ENCODE data around the gene NPIPA1.
"Not testable (repeated sequence)": the region's sequence is repeated elsewhere in the genome, so short reads cannot be mapped to it uniquely, and the experiment has no call there.

The NPIPA1 gene

DNA sequence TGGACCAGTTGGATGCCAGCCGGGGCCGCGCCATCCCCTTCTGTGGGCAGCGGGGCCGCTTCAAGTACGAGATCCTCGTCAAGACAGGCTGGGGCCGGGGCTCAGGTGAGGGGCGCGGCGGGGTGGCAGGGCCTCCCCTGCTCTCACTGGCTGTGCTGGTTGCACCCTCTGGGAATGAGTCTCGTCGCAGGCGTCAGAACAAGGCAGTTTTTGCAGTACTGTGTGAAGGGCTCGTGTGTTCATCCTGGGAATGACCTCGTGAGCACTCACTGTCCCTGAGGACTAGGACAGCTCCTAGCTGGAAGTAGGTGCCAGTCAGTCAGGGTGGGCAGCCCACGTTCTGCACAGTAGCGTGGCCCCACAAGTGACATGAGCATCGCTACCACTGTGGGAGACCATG lies 6.3 kb upstream of the NPIPA1 start:
- not testable (repeated sequence) for DNase-seq

DNA sequence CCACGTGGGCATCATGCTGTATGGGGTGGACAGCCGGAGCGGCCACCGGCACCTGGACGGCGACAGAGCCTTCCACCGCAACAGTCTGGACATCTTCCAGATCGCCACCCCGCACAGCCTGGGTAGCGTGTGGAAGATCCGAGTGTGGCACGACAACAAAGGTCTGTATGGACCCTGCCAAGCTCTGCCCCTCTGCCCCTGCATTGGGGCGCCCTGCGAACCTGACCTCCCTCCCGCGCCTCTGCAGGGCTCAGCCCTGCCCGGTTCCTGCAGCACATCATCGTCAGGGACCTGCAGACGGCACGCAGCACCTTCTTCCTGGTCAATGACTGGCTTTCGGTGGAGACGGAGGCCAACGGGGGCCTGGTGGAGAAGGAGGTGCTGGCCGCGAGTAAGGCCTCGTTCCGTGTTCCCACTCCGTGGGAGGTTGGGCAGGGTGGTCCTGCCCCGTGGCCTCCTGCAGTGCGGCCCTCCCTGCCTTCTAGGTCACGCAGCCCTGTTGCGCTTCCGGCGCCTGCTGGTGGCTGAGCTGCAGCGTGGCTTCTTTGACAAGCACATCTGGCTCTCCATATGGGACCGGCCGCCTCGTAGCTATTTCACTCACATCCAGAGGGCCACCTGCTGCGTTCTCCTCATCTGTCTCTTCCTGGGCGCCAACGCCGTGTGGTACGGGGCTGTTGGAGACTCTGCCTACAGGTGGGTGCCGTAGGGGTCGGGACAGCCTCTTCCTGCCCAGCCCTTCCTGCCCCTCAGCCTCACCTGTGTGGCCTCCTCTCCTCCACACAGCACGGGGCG lies 4.5 kb upstream of the NPIPA1 start:
- peak; percentile 77 for DNase-seq

DNA sequence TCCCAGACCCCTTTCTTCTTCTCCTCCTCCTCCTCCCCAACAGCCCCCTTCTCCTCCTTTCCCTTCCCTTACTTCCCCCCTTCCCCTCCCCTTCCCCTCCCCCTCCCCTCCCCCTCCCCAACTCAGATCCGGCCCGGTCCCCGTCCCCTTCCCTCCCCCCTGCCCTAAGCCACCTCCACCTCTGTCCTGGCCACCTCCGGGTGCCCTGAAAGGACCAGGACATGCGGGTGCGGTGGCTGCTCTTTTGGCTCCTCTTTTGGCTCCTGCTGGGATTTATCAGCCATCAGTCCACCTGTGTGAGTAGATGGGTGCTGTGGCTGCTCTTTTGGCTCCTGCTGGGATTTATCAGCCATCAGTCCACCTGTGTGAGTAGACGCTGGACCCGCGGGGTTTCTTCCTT lies 751 bp downstream of the NPIPA1 start:
- not testable (repeated sequence) for DNase-seq

DNA sequence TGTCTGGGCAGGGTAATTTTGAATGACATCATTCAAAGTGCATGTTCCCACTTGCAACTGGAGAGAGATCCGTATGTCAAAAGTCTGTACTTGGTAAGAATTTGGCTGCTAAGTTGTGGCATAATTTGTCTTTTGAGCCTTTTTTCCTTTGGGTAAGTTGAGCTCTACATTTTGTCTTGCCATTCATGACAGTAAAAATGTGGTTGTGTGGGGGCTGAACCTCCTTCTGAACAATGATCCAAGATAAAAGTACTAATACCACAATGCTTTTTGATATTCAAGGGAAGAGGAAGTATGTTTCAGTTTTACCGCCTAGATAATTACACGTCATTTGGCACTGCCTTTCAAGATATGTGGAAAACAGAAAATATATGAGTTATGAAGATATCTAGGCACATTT lies 5.4 kb downstream of the NPIPA1 start:
- not testable (repeated sequence) for DNase-seq

DNA sequence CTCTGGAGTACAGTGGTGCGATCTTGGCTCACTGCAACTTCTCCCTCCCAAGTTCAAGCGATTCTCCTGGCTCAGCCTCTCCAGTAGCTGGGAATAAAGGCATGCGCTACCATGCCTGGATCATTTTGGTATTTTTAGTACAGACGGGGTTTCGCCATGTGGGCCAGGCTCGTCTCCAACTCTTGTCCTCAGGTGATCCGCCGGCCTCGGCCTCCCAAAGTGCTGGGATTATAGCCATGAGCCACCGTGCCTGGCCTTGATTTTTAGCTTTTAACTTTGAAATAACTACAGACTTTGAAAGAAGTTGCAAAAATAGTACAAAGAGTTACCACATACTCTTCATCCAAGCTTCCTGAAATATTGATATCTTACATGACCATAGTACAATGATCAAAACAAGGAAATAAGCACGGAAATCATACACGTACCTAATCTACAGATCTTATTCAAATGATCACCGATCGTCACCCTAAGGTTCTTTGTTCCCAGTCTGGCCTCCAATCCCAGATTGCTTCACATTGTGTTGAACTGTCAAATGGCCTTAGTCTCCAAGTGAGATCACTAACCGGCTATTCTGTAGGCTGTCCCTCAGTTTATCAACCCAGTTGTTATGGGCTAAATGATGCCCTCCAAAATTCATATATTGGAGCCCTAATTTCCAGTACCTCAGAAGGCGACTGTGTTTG lies 18.4 kb downstream of the NPIPA1 start:
- no peak for DNase-seq

DNA sequence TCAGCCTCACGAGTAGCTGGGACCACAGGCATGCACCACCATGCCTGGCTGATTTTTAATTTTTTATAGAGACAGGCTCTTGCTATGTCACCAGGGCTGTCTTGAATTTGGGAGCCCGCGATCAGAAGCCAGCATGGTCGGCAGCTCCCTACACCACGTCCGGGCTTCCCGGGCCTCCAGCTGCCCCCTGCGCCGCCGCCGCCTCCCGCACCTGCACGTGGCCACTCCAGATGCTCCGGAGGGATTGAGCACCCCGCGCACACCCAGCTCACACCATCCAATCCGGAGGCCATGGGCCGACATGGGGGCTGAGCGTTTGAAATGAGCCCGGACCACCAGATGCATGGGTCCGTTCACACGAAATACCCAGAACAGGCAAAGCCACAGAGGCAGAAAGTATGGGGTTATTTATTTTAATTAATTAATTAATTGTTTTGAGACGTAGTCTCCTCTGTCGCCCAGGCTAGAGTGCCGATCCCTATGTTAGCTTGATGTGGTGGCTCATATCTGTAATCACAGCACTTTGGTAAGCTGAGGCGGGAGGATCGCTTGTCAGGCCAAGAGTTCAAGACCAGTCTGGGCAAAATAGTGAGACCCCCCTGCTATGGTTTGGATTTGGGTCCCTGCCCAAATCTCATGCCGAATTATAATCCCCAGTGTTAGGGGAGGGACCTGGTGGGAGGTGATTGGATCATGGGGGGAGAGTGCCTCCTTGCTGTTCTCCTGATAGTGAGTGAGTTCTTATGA lies 20.5 kb downstream of the NPIPA1 start:
- no peak for DNase-seq

DNA sequence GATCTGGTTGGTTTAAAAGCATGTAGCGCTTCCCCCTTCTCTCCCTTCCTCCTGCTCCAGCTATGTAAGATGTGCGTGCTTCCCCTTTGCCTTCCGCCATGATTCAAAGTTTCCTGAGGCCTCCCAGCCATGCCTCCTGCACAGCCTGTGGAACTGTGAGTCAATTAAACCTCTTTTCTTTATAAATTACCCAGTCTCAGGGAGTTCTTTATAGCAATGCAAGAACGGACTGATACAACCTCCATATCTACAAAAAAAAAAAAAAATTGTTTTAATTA lies 21.0 kb downstream of the NPIPA1 start:
- DNase-seq = no peak

DNA sequence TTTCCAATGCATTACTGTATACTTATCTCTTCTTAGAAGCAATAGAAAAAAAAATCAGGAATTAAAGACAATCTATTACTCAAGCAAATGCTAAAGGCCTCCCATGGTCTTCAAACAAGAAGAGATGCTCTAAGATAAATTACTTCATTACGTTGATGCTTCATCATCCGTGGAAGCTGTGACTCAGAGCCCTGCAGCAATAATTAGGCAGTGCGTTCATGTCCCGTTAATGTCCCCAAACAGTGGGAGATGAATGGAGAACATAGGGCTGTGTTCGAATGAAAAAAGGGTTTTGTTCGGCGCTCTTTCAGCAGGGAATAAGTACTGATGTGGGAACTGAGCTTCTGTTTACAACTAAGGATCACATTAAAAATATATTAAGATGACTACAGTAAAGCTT lies 21.7 kb downstream of the NPIPA1 start:
- DNase-seq = no peak

DNA sequence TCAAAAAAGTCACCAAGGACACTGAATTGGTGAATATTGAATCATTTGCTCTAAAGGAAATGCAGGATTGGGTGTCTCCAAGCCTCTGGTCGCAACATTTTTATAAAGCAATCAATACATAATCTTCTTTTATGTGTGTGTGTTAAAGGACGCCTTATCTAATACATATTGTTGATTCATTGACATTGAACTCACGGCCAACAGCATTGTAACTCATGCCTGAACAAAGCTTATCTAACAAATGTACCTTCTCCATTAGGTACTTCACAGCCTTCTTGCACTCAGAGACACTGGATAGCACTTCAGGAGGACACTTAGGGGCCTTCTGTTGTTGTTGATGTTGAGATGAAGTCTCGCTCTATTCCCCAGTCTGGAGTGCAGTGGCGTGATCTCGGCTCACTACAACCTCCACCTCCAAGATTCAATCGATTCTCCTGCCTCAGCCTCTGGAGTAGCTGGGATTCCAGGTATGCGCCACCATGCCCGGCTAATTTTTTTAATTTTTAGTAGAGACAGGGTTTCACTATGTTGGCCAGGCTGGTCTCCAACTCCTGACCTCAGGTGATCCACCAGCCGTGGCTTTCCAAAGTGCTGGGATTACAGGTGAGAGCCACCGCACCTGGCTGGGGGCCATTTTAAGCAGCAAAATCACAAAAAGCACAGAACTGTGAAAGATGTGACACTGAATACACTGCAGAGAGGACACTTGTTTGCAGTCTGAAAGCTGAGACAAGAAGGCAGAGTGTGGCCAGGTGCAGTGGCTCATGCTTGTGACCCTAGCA lies 24.4 kb downstream of the NPIPA1 start:
- DNase-seq = no peak

DNA sequence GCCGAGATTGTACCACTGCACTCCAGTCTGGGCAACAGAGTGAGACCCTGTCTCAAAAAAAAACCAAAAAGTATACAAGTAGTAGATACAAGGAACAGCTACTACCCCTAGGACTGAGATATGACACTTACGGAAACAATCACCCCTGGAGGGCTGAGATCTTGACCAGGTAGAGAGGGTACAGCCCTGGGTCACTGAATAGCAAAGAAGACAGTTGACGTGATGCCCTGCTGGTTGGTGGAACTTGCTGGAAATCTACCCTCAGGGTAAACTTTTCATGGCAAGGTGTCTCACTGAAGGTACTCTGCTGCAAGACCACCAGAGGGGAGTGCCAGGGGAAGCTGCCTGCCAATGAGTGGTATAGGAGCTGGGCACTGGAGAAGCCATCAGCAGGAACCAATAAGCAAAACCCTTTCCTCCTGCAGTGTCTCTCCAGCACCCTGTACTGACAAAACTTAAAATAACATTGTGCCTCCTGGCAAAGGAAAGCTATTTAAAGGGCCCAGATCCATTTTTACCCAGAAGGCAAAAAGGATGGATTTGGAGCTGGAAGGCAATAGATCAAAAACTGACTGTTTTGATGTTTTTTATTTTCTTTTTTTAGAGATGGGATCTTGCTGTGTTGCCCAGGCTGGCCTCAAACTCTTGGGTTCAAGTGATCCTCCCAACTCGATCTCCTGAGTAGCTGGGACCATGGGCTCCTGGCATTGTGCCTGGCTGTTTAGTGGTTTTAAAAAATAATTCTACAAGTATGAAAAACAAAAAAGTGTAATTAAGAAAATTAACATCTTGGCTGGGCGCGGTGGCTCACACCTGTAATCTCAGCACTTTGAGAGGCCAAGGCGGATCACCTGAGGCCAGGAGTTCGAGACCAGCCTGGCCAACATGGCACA lies 26.3 kb downstream of the NPIPA1 start:
- no peak for DNase-seq

DNA sequence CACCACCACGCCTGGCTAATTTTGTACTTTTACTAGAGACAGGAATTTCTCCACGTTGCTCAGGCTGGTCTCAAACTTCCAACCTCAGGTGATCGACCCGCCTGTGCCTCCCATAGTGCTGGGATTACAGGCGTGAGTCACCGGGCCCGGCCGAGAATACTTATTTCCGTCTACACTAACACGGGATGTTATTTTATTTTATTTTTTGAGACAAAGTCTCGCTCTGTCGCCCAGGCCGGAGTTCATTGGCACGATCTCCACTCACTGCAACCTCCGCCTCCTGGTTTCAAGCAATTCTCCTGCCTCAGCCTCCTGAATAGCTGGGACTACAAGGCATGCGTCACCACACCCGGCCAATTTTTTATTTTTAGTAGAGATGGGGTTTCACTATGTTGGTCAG lies 28.1 kb downstream of the NPIPA1 start:
- no peak for DNase-seq

DNA sequence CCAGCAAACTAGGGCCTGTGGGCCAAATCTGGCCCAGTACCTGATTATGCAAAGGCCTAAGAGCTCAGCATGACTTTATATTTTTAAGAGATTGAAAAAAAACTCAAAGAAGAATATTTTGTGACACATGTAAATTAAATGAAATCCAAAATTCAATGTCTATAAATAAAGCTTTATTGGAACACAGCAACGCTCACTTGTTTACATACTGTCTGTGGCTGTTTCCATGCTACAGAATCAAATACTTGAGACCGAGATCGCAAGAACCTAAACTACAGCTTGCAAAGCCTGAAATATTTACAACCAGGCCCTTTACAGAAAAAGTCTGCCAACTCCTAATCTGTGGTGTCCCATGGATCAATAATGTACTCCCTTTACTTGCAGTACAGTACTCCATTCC lies 32.6 kb downstream of the NPIPA1 start:
- not testable (repeated sequence) for DNase-seq

DNA sequence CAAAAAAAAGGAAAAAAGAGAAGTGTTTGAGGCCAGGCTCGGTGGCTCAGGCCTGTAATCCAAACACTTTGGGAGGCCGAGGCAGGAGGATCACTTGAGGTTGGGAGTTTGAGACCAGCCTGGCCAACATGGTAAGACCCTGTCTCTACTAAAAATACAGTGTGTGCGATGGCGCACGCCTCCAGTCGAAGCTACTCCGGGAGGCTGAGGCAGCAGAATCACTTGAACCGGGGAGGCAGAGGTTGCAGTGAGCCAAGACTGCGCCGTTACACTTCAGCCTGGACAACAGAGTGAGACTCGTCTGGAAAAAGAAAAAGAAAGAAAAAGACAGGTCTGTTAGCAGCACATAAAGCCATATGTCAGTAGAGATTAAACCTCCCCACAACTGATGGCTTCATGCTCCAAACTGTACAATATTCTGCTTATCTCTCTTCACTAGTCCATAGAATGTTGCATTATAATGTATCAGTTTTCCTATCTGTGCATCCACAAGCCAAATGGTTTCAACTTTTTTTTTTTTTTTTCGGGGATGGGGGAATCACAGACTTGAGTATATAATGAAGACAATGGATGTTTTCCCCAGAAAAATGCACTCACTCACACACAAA lies 34.5 kb downstream of the NPIPA1 start:
- not testable (repeated sequence) for DNase-seq

DNA sequence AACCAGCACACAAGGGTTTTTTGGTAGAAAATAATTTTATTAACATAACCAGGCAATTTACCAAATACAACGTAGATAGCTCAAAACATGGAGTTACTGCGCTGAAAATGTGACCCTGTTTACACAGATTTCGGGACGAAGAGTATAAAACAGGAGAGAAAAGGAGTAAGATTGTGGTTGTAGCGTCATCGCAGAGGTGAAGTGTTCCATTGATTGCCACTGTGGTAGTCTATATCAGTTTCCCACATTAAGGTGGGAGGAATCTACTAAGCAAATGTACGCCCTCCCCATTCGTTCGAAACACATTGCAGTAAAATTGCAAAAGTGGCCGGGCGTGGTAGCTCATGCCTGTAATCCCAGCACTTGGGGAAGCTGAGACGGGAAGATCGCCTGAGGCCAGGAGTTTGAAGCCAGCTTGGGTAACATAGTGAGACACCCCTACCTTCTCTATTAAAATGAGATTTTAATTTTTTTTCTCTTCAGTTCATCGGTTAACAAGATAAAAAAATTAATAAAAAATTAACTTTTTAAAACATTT lies 36.6 kb downstream of the NPIPA1 start:
- not testable (repeated sequence) for DNase-seq

DNA sequence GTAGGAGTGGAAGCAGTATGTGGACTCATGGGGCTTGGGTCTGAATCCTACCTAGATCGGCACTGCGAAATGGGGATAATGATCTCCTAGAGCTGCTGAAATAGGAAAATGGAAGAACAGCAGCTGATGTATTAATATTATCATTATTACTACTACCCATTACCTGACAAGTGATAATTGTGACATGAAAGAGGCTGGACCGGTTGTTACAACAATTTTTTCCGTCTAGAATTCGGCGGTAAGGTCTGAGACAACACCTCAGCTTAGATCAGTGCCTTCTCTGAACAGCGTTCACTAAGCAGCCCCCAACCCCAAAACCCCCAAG lies 37.0 kb downstream of the NPIPA1 start:
- DNase-seq = not testable (repeated sequence)

DNA sequence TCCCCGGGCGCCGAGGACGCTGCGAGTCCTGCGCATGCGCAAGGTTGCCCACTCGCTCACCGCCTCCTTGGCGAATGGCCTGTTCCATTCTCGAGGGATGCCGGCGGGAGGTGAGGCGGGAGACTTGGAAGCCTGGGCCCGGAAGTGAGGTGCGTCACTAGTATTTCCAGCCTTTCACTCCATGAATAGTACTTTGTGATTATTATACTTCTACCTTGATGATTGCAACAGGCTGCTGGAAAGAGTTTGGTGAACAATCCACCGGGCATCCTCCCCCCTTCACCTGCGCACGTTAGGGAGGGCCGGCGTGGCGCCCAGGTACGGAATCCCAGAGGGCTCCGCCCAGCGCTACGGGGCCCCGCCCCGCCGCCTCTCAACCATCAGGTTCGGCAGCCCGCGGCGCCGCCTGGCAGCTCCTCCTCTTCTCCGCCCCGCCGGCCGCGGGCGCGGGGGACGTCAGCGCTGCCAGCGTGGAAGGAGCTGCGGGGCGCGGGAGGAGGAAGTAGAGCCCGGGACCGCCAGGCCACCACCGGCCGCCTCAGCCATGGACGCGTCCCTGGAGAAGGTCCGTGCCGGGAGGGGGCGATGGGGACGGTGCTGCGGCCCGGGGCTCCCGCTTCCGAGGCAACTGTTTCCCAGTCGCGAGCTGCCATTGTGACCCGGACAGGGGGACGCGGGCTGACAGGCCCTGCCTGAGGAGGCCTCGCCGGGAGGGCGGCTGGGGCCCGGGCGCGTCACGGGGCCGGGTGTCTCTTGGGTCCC lies 37.6 kb downstream of the NPIPA1 start, which contains the start of gene PDXDC1:
TSS of gene PDXDC1 (plus strand) at position 371 of the 762 bp plus-strand sequence. CDS start at position 545, 174 bp downstream.
- peak; percentile 96 for DNase-seq

DNA sequence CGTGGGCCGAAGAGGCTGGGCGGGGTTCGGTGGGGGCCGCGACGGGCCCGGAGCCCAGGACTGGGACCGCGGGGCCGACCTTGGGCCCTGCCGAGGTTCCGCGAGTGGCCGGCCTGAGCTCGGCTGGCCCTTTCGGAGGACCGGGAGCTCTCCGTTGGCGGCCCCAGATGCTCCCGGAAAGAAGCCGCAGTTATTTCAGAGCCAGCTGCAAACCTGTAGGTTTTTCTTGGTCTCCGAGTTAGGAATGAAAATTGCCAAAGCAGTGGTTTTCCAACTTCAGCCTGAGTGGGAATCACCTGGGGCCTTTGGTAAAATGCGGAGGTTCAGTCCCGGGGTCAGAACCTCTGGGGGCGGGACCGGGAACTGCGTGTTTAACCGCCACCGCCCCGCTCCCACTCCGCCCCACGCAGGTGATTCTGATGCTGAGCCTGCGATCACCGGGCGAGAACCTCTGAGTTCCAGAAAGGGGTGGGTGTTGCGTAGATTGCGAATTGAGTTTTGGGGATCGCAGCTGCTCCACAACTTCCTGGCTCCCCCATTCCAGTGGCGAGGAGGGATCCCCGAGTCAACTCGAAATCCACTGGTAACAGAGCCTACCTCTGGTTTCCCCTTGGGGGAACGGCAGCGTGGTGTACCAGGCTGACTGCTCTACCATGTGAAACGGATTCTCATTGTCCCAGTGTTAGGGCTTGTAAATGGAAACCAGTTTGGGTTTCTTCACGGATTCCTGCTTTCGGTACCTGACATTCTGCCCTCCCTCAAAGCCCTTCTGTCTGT lies 38.4 kb downstream of the NPIPA1 start:
- peak; percentile 46 for DNase-seq

DNA sequence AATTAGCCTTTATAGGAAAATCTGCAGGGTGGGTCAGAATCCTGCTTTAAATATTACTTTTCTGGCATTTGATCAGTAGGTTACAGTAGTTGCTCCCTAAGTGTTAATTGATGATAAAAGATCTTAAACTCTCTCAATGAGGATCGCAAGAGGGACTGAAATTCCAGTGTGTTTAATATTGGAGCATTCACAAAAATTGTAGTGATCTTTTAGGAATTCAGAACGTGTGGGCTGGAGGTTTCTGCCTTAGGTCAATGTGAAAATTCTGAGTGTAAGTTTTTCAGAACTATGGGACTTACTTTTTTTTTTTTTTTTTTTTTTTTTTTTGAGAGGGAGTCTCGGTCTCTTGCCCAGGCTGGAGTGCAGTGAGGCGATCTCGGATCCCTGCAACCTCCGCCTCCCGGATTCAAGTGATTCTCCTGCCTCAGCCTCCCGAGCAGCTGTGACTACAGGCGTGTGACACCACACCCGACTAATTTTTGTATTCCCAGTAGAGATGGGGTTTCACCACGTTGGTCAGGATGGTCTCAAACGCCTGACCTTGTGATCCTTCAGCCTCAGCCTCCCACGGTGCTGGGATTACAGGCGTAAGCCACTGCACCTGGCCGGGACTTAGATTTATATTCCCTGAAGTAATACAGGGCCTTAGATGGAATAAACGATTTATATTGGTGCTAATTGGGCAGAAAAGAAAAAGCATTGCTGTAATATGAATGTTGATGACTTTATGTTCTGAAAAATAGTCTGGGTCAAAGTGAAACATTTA lies 39.9 kb downstream of the NPIPA1 start:
- not testable (repeated sequence) for DNase-seq

DNA sequence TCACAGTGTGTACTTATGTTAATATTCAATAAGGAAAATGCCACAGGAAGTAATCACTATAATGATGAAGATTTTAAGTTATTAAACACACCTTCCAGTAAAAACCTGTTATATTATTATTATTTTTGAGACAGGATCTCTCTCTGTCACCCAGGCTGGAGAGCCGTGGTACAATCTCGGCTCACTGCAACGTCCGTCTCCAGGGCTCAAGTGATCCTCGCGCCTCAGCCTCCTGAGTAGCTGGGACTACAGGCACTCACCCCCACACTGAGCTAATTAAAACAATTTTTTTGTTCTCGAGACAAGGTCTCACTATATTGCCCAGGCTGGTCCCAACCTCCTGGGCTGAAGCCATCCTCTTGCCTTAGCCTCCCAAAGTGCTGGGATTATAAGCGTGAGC lies 41.0 kb downstream of the NPIPA1 start:
- DNase-seq = not testable (repeated sequence)

All from NCI-H2171 treated with DMSO at 0.1 percent for 48 hours (cell line).